CD4-positive, alpha-beta memory T cell (primary cell): Measurements from ENCODE around the gene VPS25. TPM values are rescaled to one million over a fixed set of nuclear protein-coding genes. Genes with fewer than 3 reads are reported as not detected.

ENCODE experiments used
- CTCF ChIA-PET: fragments of 350-600 bp; sonication (Branson Sonifier 250); formaldehyde crosslinking; loops from one replicate; lab custom pipeline; 2021; ENCODE audit warnings: inconsistent platforms; ENCODE audit not compliant: partially characterized antibody; lab: Charles Lee
- POLR2A ChIA-PET: fragments of 350-600 bp; sonication (Branson Sonifier 250); formaldehyde crosslinking; loops from one replicate; lab custom pipeline; 2021; ENCODE audit not compliant: partially characterized antibody; lab: Charles Lee
- DNase-seq, 5 donors: peaks; one replicate each; pipeline versions ENCODE4 v3.0.0 to v3.0.0-alpha.2; 2020 to 2022; ENCODE audit warnings: mixed read lengths in 1 of 5
- H3K27ac ChIP-seq: one replicate; pipeline ENCODE4 v1.7.0; 2013; ENCODE audit warnings: low read depth, low read length
- H3K27me3 ChIP-seq: 2 replicates; pipeline ENCODE4 v1.7.0; 2013; ENCODE audit warnings: mild to moderate bottlenecking, low read length, moderate library complexity; ENCODE audit not compliant: insufficient read depth
- H3K36me3 ChIP-seq: 2 replicates; pipeline ENCODE4 v1.7.0; 2013; ENCODE audit warnings: mild to moderate bottlenecking, low read length, moderate library complexity; ENCODE audit not compliant: insufficient read depth
- H3K4me1 ChIP-seq: 2 replicates; pipeline ENCODE4 v1.7.0; 2013; ENCODE audit warnings: mild to moderate bottlenecking, low read length, moderate library complexity; ENCODE audit not compliant: insufficient read depth
- H3K4me3 ChIP-seq, 2 donors: one replicate each; pipeline ENCODE4 v1.7.0; 2013; ENCODE audit warnings: low read length in 2 of 2, mild to moderate bottlenecking in 1 of 2
- H3K9me3 ChIP-seq, 2 donors: one replicate each; pipeline ENCODE4 v1.7.0; 2013; ENCODE audit warnings: low read length in 2 of 2, control low read depth in 1 of 2; ENCODE audit not compliant: control insufficient read depth in 1 of 2
- H3K27ac Mint-ChIP-seq, 7 donors: one replicate each; pipeline ENCODE4 v1.8.0; 2020 to 2021; ENCODE audit warnings: mixed read lengths in 7 of 7, mild to moderate bottlenecking in 6 of 7, inconsistent platforms in 3 of 7, moderate library complexity in 3 of 7
- H3K27me3 Mint-ChIP-seq, 2 donors: one replicate each; pipeline ENCODE4 v1.8.0; 2020 to 2021; ENCODE audit warnings: mixed read lengths in 2 of 2
- H3K36me3 Mint-ChIP-seq, 2 donors: one replicate each; pipeline ENCODE4 v1.8.0; 2020 to 2021; ENCODE audit warnings: mixed read lengths in 2 of 2, inconsistent platforms in 1 of 2, mild to moderate bottlenecking in 1 of 2
- H3K4me1 Mint-ChIP-seq, 4 donors: one replicate each; pipeline ENCODE4 v1.8.0; 2020 to 2021; ENCODE audit warnings: mixed read lengths in 4 of 4, mild to moderate bottlenecking in 1 of 4
- H3K4me3 Mint-ChIP-seq, 8 donors: one replicate each; pipeline ENCODE4 v1.8.0; 2020 to 2021; ENCODE audit warnings: mixed read lengths in 8 of 8, mild to moderate bottlenecking in 7 of 8, moderate library complexity in 6 of 8, inconsistent platforms in 3 of 8
- H3K9me3 Mint-ChIP-seq, 8 donors: one replicate each; pipeline ENCODE4 v1.8.0; 2020 to 2021; ENCODE audit warnings: mixed read lengths in 8 of 8, mild to moderate bottlenecking in 5 of 8, inconsistent platforms in 3 of 8, moderate library complexity in 1 of 8
- intact Hi-C: fragments of 100-400 bp; cut with micrococcal nuclease; formaldehyde crosslinking; loops from one replicate; pipeline ENCODE4 v1.15.1; 2023
- polyA plus RNA-seq, 2 donors: library from polyadenylated mRNA; unstranded; fragments of 300-500 nt; fragmentation: Illumina TruSeq; gene quantifications; one replicate each; pipeline ENCODE4 v1.2.3, GENCODE V29; 2021
- total RNA-seq, 2 experiments: library from RNA; stranded (reverse); gene quantifications; one replicate each; pipeline ENCODE4 v1.2.3, GENCODE V29; 2021

VPS25 gene
- total and polyA plus RNA-seq, 4 experiments from 2014 or later: 39.3 to 63.3 (median 41.7) TPM

- H3K4me1 Mint-ChIP-seq: peaks cover 7 to 30% (median 16%) of the 10 kb centered on the region in 4 donors
- Histone ChIP-seq H3K27me3 (peaks cover 28% of the 10 kb centered on the region), H3K4me1 (peaks cover 7% of the 10 kb centered on the region), H3K4me3 (no peak overlapping the region), H3K9me3 (no peaks in the 10 kb centered on the region), H3K27ac (no peak overlapping the region), H3K36me3 (peaks cover 28% of the 10 kb centered on the region)
- CTCF ChIA-PET: no interaction called here
- DNase-seq: no peak
- peaks cover 29 to 30% of the 10 kb centered on the region in 2 donors for H3K27me3 Mint-ChIP-seq
- no peak overlapping the region for H3K27ac Mint-ChIP-seq
- intact Hi-C loops: no loop called here
- POLR2A ChIA-PET: interaction anchor here (1.6 kb wide), 1 partner anchor 19 kb away, joined by 5 read pairs; the partner anchor contains the start of gene COA3
- no peaks in the 10 kb centered on the region for H3K9me3 Mint-ChIP-seq
- H3K36me3 Mint-ChIP-seq: peaks cover 39 to 45% of the 10 kb centered on the region in 2 donors
- H3K4me3 Mint-ChIP-seq: peak overlapping the region in 1 of 8 donors; percentile 52
These were observed 6.2 kb downstream of the VPS25 start for GRCh38 chr17:42779304-42779935.

- CTCF ChIA-PET: no interaction called here
- peaks cover 28% of the 10 kb centered on the region for H3K36me3 ChIP-seq
- peaks cover 35 to 42% of the 10 kb centered on the region in 2 donors for H3K36me3 Mint-ChIP-seq
- DNase-seq: no peak
- H3K27me3 ChIP-seq: peaks cover 34% of the 10 kb centered on the region
- H3K27me3 Mint-ChIP-seq: peaks cover 35 to 37% of the 10 kb centered on the region in 2 donors
- peaks cover 14% of the 10 kb centered on the region for H3K4me1 ChIP-seq
- H3K9me3 Mint-ChIP-seq: no peaks in the 10 kb centered on the region
- H3K27ac Mint-ChIP-seq: no peak within 1 kb of the TSS
- no peak within 1 kb of the TSS for H3K4me3 ChIP-seq
- H3K9me3 ChIP-seq: no peaks in the 10 kb centered on the region
- no peak within 1 kb of the TSS for H3K27ac ChIP-seq
- POLR2A ChIA-PET: interaction anchor here (1.6 kb wide), 1 partner anchor 18 kb away, joined by 5 read pairs; the partner anchor contains the start of gene COA3
- H3K4me1 Mint-ChIP-seq: peaks cover 12 to 37% (median 21%) of the 10 kb centered on the region in 4 donors
- intact Hi-C loops: no loop called here
- peak within 1 kb of the TSS in 3 of 8 donors; percentile 10 to 52 (median 13) for H3K4me3 Mint-ChIP-seq
These were observed 6.9 kb downstream of the VPS25 start, which contains the start of gene WNK4 for GRCh38 chr17:42779936-42780850. TSS of gene WNK4 (plus strand) at chr17:42780610. CDS start at chr17:42780699, 89 bp downstream.

- peaks cover 29 to 34% of the 10 kb centered on the region in 2 donors for H3K36me3 Mint-ChIP-seq
- POLR2A ChIA-PET: interaction anchor here (1.3 to 1.6 kb wide), 2 partner anchors 8 to 17 kb away, joined by 5 to 6 read pairs; partner anchors contain the start of genes COA3 and VPS25
These were observed 7.8 kb downstream of the VPS25 start for GRCh38 chr17:42780851-42781638.

GRCh38 chr17:42781639-42782165, 8.5 kb downstream of the VPS25 start:
- peaks cover 16% of the 10 kb centered on the region for H3K4me1 ChIP-seq
- no peak overlapping the region for H3K27ac ChIP-seq
- DNase-seq: no peak
- H3K27me3 Mint-ChIP-seq: peaks cover 41 to 49% of the 10 kb centered on the region in 2 donors
- CTCF ChIA-PET: no interaction called here
- peaks cover 44% of the 10 kb centered on the region for H3K27me3 ChIP-seq
- peaks cover 22% of the 10 kb centered on the region for H3K36me3 ChIP-seq
- POLR2A ChIA-PET: interaction anchor here (1.3 kb wide), 1 partner anchor 8 kb away, joined by 6 read pairs; the partner anchor contains the start of gene VPS25
- H3K4me3 Mint-ChIP-seq: peak overlapping the region in 1 of 8 donors; percentile 10
- H3K27ac Mint-ChIP-seq: no peak overlapping the region
- H3K4me1 Mint-ChIP-seq: peaks cover 17 to 44% (median 26%) of the 10 kb centered on the region in 4 donors
- intact Hi-C loops: no loop called here
- H3K4me3 ChIP-seq: no peak overlapping the region
- peaks cover 27 to 29% of the 10 kb centered on the region in 2 donors for H3K36me3 Mint-ChIP-seq
- no peaks in the 10 kb centered on the region for H3K9me3 ChIP-seq
- no peaks in the 10 kb centered on the region for H3K9me3 Mint-ChIP-seq

More at GRCh38 chr17:42780851-42781638, 7.8 kb downstream of the VPS25 start:
- no peak for DNase-seq
- Mint-ChIP-seq H3K27me3 (peaks cover 41 to 44% of the 10 kb centered on the region in 2 donors), H3K9me3 (no peaks in the 10 kb centered on the region), H3K4me1 (peaks cover 17 to 44% (median 26%) of the 10 kb centered on the region in 4 donors), H3K4me3 (peak overlapping the region in 3 of 8 donors; percentile 2 to 13 (median 10)), H3K27ac (no peak overlapping the region)
- Histone ChIP-seq H3K36me3 (peaks cover 24% of the 10 kb centered on the region), H3K4me1 (peaks cover 16% of the 10 kb centered on the region), H3K4me3 (no peak overlapping the region), H3K27me3 (peaks cover 40% of the 10 kb centered on the region), H3K27ac (no peak overlapping the region), H3K9me3 (no peaks in the 10 kb centered on the region)
- intact Hi-C loops: no loop called here
- CTCF ChIA-PET: no interaction called here

GRCh38 chr17:42782166-42783061, 9.2 kb downstream of the VPS25 start:
- Histone ChIP-seq H3K27me3 (peaks cover 44% of the 10 kb centered on the region), H3K9me3 (no peaks in the 10 kb centered on the region), H3K4me3 (no peak overlapping the region), H3K4me1 (peaks cover 16% of the 10 kb centered on the region), H3K36me3 (peaks cover 22% of the 10 kb centered on the region), H3K27ac (no peak overlapping the region)
- intact Hi-C loops: no loop called here
- ChIA-PET POLR2A (interaction anchor here (1.3 kb wide), 1 partner anchor 9 kb away, joined by 6 read pairs; the partner anchor contains the start of gene VPS25), CTCF (no interaction called here)
- H3K9me3 Mint-ChIP-seq: peaks cover 0 to under 1% (median 0%) of the 10 kb centered on the region in 8 donors
- peaks cover 24% of the 10 kb centered on the region in 2 donors for H3K36me3 Mint-ChIP-seq
- H3K27me3 Mint-ChIP-seq: peaks cover 44 to 52% of the 10 kb centered on the region in 2 donors
- no peak overlapping the region for H3K4me3 Mint-ChIP-seq
- no peak overlapping the region for H3K27ac Mint-ChIP-seq
- no peak for DNase-seq
- peaks cover 18 to 44% (median 26%) of the 10 kb centered on the region in 4 donors for H3K4me1 Mint-ChIP-seq
